ENCODE data around the gene DNAI2. TPM values are rescaled to one million over a fixed set of nuclear protein-coding genes. Genes with fewer than 3 reads are reported as not detected.

The DNAI2 gene
- total and polyA plus RNA-seq, 2 donors: 0.38 to 0.78 TPM

GRCh38 chr17:74344658-74345057 lies 70.6 kb downstream of the DNAI2 start:
- Histone ChIP-seq H3K27me3 (ENCODE audit: control insufficient read depth in 2 of 2, insufficient read depth in 1 of 2, low read length in 1 of 2) (peaks cover 0 to 39% of the 10 kb centered on the region in 2 donors), H3K36me3 (ENCODE audit: control insufficient read depth in 2 of 2, insufficient read depth in 2 of 2, low read length in 1 of 2) (no peaks in the 10 kb centered on the region), H3K4me3 (ENCODE audit: low read length in 2 of 2) (no peak overlapping the region), H3K9me3 (ENCODE audit: control insufficient read depth in 2 of 2, insufficient read depth in 1 of 2, low read length in 1 of 2) (no peaks in the 10 kb centered on the region), H3K27ac (ENCODE audit: low read depth in 1 of 2, low read length in 1 of 2) (no peak overlapping the region), H3K4me1 (ENCODE audit: control insufficient read depth in 2 of 2, insufficient read depth in 2 of 2, low read length in 2 of 2) (no peaks in the 10 kb centered on the region)
- 95% methylated on average over 21 of the region's 21 CpGs for WGBS
- no peak for DNase-seq (ENCODE audit: low read depth in 6 of 9, low spot score in 9 of 9)

DNA sequence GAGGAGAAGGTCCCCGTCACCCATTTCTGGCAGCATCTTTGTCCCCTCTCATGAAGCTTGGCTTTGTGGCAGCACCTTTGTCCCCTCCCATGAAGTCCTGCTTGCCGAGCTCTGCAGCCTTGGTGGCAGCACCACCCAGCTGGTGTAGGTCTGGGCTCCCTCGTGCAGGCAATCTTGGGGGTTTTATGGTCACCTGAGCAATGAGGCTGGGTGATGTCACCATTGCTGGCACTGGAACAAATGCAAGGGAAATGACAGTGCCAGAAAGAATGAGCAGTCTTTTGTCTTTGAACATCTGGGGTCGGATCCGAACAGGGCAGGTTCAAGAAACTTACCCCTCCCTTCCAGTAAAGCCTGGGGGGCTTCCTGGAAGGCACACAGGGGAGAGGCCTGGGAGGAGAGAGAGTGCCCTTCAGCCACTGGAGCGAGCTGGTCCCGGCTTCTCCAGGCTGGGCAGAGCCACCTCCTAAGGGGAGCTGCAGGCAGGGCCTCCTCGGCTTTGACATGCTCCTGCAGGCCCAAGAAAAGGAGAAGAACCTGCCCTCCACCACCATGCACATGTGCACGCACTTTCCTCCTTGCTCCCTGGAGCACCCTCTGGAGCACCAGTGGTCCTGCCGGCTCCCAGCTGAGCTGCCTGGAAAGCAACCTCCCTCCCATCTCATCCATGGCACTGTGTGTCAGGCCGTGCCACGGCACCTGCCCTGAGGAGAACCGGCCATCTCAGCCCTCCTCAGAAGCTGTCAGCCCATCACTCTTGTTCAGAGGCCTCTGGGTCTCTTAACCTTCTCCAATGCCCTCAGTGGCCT lies 71.6 kb downstream of the DNAI2 start:
- H3K4me1 ChIP-seq (ENCODE audit: control insufficient read depth in 2 of 2, insufficient read depth in 2 of 2, low read length in 2 of 2): no peaks in the 10 kb centered on the region
- WGBS: 84% methylated on average over 13 of the region's 13 CpGs
- peaks cover 3 to 46% of the 10 kb centered on the region in 2 donors for H3K27me3 ChIP-seq (ENCODE audit: control insufficient read depth in 2 of 2, insufficient read depth in 1 of 2, low read length in 1 of 2)
- no peak overlapping the region for H3K27ac ChIP-seq (ENCODE audit: low read depth in 1 of 2, low read length in 1 of 2)
- H3K9me3 ChIP-seq (ENCODE audit: control insufficient read depth in 2 of 2, insufficient read depth in 1 of 2, low read length in 1 of 2): no peaks in the 10 kb centered on the region
- DNase-seq (ENCODE audit: low read depth in 6 of 9, low spot score in 9 of 9): no peak
- H3K4me3 ChIP-seq (ENCODE audit: low read length in 2 of 2): no peak overlapping the region
- H3K36me3 ChIP-seq (ENCODE audit: control insufficient read depth in 2 of 2, insufficient read depth in 2 of 2, low read length in 1 of 2): no peaks in the 10 kb centered on the region

DNA sequence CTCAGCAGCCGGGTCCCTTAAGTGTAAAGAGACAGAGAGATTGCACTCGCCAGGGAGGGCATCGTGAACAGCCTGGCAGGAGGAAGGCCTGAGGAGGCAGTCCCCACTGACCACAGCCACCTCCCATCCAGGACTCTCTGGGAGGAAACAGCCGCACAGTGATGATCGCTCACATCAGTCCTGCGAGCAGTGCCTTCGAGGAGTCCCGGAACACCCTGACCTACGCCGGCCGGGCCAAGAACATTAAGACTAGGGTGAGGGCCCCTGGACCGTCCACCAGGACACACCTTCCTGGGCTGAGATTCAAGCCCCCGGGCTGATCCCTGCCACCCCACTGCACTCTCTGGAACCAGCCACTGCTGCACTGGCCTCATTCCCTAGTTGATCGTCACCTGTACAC lies 73.6 kb downstream of the DNAI2 start:
- Histone ChIP-seq H3K27ac (ENCODE audit: low read depth in 1 of 2, low read length in 1 of 2) (no peak overlapping the region), H3K9me3 (ENCODE audit: control insufficient read depth in 2 of 2, insufficient read depth in 1 of 2, low read length in 1 of 2) (no peaks in the 10 kb centered on the region), H3K27me3 (ENCODE audit: control insufficient read depth in 2 of 2, insufficient read depth in 1 of 2, low read length in 1 of 2) (peaks cover 18 to 66% of the 10 kb centered on the region in 2 donors), H3K4me1 (ENCODE audit: control insufficient read depth in 2 of 2, insufficient read depth in 2 of 2, low read length in 2 of 2) (no peaks in the 10 kb centered on the region), H3K4me3 (ENCODE audit: low read length in 2 of 2) (no peak overlapping the region), H3K36me3 (ENCODE audit: control insufficient read depth in 2 of 2, insufficient read depth in 2 of 2, low read length in 1 of 2) (no peaks in the 10 kb centered on the region)
- WGBS: 93% methylated on average over 14 of the region's 14 CpGs
- no peak for DNase-seq (ENCODE audit: low read depth in 6 of 9, low spot score in 9 of 9)

GRCh38 chr17:74349120-74349519 lies 75.1 kb downstream of the DNAI2 start:
- Histone ChIP-seq H3K4me3 (ENCODE audit: low read length in 2 of 2) (no peak overlapping the region), H3K4me1 (ENCODE audit: control insufficient read depth in 2 of 2, insufficient read depth in 2 of 2, low read length in 2 of 2) (no peaks in the 10 kb centered on the region), H3K27ac (ENCODE audit: low read depth in 1 of 2, low read length in 1 of 2) (no peak overlapping the region), H3K36me3 (ENCODE audit: control insufficient read depth in 2 of 2, insufficient read depth in 2 of 2, low read length in 1 of 2) (no peaks in the 10 kb centered on the region), H3K27me3 (ENCODE audit: control insufficient read depth in 2 of 2, insufficient read depth in 1 of 2, low read length in 1 of 2) (peaks cover 31 to 78% of the 10 kb centered on the region in 2 donors), H3K9me3 (ENCODE audit: control insufficient read depth in 2 of 2, insufficient read depth in 1 of 2, low read length in 1 of 2) (no peaks in the 10 kb centered on the region)
- DNase-seq (ENCODE audit: low read depth in 6 of 9, low spot score in 9 of 9): no peak
- 85% methylated on average over 19 of the region's 19 CpGs for WGBS

DNA sequence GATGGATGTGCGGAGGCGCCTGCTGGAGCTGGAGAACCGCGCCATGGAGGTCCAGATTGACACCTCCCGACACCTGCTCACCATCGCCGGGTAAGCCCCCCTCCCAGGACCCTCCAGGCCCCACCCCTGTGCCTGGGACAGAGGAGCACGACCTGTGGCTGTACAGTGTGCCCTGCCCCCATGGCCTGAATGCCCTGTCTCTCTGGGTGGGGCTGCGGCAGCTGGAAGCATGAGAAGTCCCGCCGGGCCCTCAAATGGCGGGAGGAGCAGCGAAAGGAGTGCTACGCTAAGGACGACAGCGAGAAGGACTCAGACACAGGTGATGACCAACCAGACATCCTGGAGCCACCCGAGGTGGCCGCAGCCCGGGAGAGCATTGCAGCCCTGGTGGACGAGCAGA lies 76.5 kb downstream of the DNAI2 start:
- no peak for DNase-seq (ENCODE audit: low read depth in 6 of 9, low spot score in 9 of 9)
- Histone ChIP-seq H3K36me3 (ENCODE audit: control insufficient read depth in 2 of 2, insufficient read depth in 2 of 2, low read length in 1 of 2) (no peaks in the 10 kb centered on the region), H3K27ac (ENCODE audit: low read depth in 1 of 2, low read length in 1 of 2) (no peak overlapping the region), H3K9me3 (ENCODE audit: control insufficient read depth in 2 of 2, insufficient read depth in 1 of 2, low read length in 1 of 2) (no peaks in the 10 kb centered on the region), H3K4me3 (ENCODE audit: low read length in 2 of 2) (no peak overlapping the region), H3K4me1 (ENCODE audit: control insufficient read depth in 2 of 2, insufficient read depth in 2 of 2, low read length in 2 of 2) (no peaks in the 10 kb centered on the region), H3K27me3 (ENCODE audit: control insufficient read depth in 2 of 2, insufficient read depth in 1 of 2, low read length in 1 of 2) (peaks cover 45 to 81% of the 10 kb centered on the region in 2 donors)
- 90% methylated on average over 20 of the region's 20 CpGs for WGBS

DNA sequence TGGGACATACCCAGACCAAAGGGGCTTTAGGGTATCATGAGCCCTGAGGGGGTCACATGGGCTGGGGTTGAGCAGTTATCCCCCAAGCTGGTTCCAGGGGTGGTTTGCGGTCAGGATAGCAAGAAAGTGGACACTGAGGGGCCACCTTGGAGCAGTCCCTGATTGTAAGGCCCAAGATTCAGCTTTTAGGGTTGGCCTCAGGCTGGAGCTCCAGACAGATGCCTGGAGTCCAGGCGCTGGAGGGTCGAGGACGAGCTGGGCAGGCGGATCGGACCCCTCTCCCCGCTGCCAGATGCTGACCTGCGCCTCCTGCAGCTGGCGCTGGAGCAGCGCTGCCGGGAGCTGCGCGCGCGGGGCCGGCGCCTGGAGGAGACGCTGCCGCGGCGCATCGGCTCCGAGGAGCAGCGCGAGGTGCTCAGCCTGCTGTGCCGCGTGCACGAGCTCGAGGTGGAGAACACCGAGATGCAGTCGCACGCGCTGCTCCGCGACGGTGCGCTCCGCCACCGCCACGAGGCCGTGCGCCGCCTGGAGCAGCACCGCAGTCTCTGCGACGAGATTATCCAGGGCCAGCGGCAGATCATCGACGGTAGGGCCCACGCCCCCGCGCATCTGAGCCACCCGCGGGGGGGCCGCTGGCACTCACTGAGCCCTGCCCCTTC lies 77.6 kb downstream of the DNAI2 start:
- Histone ChIP-seq H3K4me1 (ENCODE audit: control insufficient read depth in 2 of 2, insufficient read depth in 2 of 2, low read length in 2 of 2) (no peaks in the 10 kb centered on the region), H3K27me3 (ENCODE audit: control insufficient read depth in 2 of 2, insufficient read depth in 1 of 2, low read length in 1 of 2) (peaks cover 57 to 88% of the 10 kb centered on the region in 2 donors), H3K36me3 (ENCODE audit: control insufficient read depth in 2 of 2, insufficient read depth in 2 of 2, low read length in 1 of 2) (no peaks in the 10 kb centered on the region), H3K27ac (ENCODE audit: low read depth in 1 of 2, low read length in 1 of 2) (no peak overlapping the region), H3K9me3 (ENCODE audit: control insufficient read depth in 2 of 2, insufficient read depth in 1 of 2, low read length in 1 of 2) (no peaks in the 10 kb centered on the region), H3K4me3 (ENCODE audit: low read length in 2 of 2) (no peak overlapping the region)
- 5% methylated on average over 55 of the region's 55 CpGs for WGBS
- DNase-seq (ENCODE audit: low read depth in 6 of 9, low spot score in 9 of 9): peak in 2 of 9 donors; percentile 23

DNA sequence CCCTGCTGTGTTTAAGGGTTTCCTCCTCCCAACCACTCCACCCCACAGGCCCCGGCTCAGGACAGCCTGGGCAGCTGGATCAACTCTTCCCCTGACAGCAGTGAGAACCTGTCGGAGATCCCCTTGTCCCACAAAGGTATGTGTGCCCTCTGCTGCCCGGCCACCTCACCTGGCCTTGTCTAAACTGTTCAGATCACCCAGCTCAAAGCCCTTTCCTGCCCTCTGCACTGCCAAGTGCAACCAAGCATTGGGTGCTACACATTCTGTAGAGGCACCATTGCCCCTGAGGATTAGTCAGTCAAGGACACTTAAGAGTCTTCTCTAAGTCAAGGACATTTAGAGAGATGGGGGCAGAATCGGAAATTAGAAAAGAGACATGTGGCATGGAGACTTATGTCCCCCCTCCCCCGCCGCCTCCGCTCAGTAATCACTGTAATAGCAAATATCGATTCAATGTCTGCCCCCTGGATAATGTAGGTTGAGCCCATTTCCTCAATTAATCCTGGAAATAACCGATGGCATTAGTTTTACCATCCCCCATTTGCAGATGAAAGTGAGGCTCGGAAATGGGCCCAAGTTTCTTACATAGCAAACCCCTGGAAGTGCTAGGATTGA lies 79.5 kb downstream of the DNAI2 start:
- Histone ChIP-seq H3K9me3 (ENCODE audit: control insufficient read depth in 2 of 2, insufficient read depth in 1 of 2, low read length in 1 of 2) (no peaks in the 10 kb centered on the region), H3K4me3 (ENCODE audit: low read length in 2 of 2) (no peak overlapping the region), H3K4me1 (ENCODE audit: control insufficient read depth in 2 of 2, insufficient read depth in 2 of 2, low read length in 2 of 2) (no peaks in the 10 kb centered on the region), H3K36me3 (ENCODE audit: control insufficient read depth in 2 of 2, insufficient read depth in 2 of 2, low read length in 1 of 2) (no peaks in the 10 kb centered on the region), H3K27ac (ENCODE audit: low read depth in 1 of 2, low read length in 1 of 2) (no peak overlapping the region), H3K27me3 (ENCODE audit: control insufficient read depth in 2 of 2, insufficient read depth in 1 of 2, low read length in 1 of 2) (peaks cover 74 to 97% of the 10 kb centered on the region in 2 donors)
- 87% methylated on average over 10 of the region's 10 CpGs for WGBS
- DNase-seq (ENCODE audit: low read depth in 6 of 9, low spot score in 9 of 9): no peak

- Histone ChIP-seq H3K9me3 (ENCODE audit: control insufficient read depth in 2 of 2, insufficient read depth in 1 of 2, low read length in 1 of 2) (no peaks in the 10 kb centered on the region), H3K4me3 (ENCODE audit: low read length in 2 of 2) (no peak overlapping the region), H3K36me3 (ENCODE audit: control insufficient read depth in 2 of 2, insufficient read depth in 2 of 2, low read length in 1 of 2) (no peaks in the 10 kb centered on the region), H3K4me1 (ENCODE audit: control insufficient read depth in 2 of 2, insufficient read depth in 2 of 2, low read length in 2 of 2) (no peaks in the 10 kb centered on the region), H3K27me3 (ENCODE audit: control insufficient read depth in 2 of 2, insufficient read depth in 1 of 2, low read length in 1 of 2) (peaks cover 78 to 97% of the 10 kb centered on the region in 2 donors), H3K27ac (ENCODE audit: low read depth in 1 of 2, low read length in 1 of 2) (no peak overlapping the region)
- peak in 2 of 9 donors; percentile 38 to 52 for DNase-seq (ENCODE audit: low read depth in 6 of 9, low spot score in 9 of 9)
- 7% methylated on average over 29 of the region's 29 CpGs for WGBS
These were observed 80.1 kb downstream of the DNAI2 start for GRCh38 chr17:74354123-74354522.

- no peaks in the 10 kb centered on the region for H3K9me3 ChIP-seq (ENCODE audit: control insufficient read depth in 2 of 2, insufficient read depth in 1 of 2, low read length in 1 of 2)
- no peak for DNase-seq (ENCODE audit: low read depth in 6 of 9, low spot score in 9 of 9)
- H3K36me3 ChIP-seq (ENCODE audit: control insufficient read depth in 2 of 2, insufficient read depth in 2 of 2, low read length in 1 of 2): no peaks in the 10 kb centered on the region
- H3K27ac ChIP-seq (ENCODE audit: low read depth in 1 of 2, low read length in 1 of 2): no peak overlapping the region
- 85% methylated on average over 10 of the region's 10 CpGs for WGBS
- H3K4me1 ChIP-seq (ENCODE audit: control insufficient read depth in 2 of 2, insufficient read depth in 2 of 2, low read length in 2 of 2): no peaks in the 10 kb centered on the region
- no peak overlapping the region for H3K4me3 ChIP-seq (ENCODE audit: low read length in 2 of 2)
- peaks cover 78 to 95% of the 10 kb centered on the region in 2 donors for H3K27me3 ChIP-seq (ENCODE audit: control insufficient read depth in 2 of 2, insufficient read depth in 1 of 2, low read length in 1 of 2)
These were observed 80.5 kb downstream of the DNAI2 start for GRCh38 chr17:74354561-74354960.
